ENCODE measurements around the gene DCUN1D3.

Gene DCUN1D3

DNA sequence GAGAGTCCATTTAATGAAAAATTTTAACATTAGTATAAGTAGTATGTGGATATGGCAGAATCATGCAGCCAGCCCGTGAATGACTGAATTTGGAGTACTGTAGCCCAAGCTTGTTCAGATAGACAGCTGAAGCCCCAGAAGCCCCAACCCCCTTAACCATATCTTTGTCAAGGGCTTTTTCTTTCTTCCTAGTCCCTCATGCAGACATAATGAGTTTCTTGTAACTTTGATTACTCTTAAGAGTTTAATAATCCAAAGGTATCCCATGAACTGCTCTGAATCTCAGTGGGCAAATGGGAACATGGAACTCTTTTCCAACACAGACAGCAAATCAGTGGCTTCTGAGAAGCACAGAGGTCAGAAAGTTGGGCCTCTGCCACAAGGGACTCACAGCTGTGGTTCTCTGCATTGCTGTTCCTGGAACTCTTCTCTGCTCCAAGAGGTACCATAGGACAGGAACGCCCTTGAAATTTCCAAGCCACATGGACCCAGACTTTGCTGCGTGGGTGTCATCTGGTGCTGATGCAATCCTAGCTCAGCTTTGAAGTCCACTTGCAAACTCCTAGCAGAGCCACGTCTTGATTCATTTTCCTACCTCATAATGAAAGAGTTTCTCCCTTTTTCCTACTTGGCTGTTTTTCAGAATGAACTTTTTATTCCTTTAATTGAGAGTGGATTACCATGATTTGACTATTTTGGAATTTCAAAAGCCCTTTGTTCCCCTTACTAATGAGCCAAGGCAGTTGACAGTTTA, 18.5 kb upstream of the DCUN1D3 start:
- DNase-seq (ENCODE audit: low spot score) = no peak

DNA sequence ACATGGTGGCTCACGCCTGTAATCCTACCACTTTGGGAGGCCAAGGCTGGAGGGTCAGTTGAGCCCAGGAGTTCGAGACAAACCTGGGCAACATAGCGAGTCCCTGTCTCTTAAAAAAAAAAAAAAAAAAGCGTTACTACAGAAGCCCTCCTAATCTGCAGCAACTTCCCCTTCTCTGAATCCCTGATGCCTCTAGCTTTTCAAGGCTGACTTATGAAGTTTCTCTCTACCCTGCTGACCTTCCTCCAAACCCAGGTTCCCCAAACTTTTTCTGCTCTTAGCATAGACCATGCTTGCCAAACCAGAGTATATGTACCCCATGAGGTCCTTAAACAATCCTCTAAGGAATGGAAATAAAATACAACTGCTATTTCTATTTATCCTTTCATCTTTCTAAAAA, 16.8 kb upstream of the DCUN1D3 start:
- no peak for DNase-seq (ENCODE audit: low spot score)

DNA sequence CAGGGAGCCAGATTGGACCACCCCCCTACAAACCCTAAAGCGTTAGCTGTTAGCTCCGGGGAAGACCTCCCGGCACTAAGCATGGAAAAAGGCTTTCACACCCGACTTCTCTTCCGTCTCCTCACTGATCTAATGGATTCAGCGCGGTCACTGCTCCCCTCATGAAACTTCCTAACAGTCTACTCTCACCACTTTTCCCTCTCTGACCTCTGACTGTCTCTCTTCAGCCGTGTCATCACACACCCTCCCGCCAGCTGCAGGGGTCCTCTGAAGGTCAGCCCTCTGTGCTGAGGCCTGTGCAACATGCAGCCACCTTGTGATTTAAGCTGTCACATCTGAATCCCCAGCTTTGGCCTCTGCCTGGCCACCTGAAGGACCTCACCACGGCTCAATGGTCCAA, 16.1 kb upstream of the DCUN1D3 start:
- DNase-seq (ENCODE audit: low spot score) = no peak

DNA sequence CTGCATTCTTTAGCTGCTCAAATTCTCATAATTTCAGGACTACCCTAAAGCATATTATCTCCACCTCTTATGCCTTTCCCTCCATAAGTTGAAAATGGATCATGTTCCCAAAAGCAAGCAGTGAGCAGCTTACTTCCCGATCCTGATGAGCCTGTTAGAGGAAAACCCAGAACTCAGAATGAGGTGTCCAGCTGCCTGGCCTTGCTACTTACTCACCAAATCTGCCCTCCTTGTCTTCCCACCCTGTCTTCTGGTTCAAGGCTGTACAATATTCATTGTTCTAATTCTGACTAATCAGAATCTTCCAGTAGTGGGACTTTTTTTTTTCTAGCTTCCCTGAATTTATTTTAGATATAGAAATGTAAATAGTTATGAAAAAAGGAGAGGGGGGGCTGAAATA, 11.2 kb upstream of the DCUN1D3 start:
- DNase-seq (ENCODE audit: low spot score) = no peak

DNA sequence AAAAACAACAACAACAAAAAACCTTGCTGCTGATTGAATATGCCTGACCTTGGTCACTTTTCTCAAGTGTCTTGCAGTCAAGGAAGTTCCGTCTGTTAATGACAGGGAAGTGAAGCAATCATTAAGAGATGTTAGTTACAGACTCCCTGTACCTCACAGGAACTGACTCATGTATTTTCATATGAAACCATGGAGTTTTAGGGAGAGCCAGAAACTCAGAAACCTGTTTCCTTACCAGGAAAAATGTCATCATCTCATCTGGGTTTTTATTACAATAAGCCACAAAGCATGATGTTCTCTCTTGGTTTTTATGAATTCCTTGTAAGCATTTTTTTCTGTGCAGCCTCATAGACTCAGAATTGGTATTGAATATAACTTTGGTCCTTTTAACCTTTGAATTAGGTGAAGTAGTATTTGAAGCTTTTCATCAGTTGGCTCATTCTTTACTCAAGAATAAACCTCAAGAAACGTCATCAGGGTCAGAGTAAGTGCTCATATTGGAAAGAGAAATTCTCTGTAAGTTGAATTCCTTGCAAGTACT, 10.7 kb upstream of the DCUN1D3 start:
- peak; percentile 35 for DNase-seq (ENCODE audit: low spot score)

DNA sequence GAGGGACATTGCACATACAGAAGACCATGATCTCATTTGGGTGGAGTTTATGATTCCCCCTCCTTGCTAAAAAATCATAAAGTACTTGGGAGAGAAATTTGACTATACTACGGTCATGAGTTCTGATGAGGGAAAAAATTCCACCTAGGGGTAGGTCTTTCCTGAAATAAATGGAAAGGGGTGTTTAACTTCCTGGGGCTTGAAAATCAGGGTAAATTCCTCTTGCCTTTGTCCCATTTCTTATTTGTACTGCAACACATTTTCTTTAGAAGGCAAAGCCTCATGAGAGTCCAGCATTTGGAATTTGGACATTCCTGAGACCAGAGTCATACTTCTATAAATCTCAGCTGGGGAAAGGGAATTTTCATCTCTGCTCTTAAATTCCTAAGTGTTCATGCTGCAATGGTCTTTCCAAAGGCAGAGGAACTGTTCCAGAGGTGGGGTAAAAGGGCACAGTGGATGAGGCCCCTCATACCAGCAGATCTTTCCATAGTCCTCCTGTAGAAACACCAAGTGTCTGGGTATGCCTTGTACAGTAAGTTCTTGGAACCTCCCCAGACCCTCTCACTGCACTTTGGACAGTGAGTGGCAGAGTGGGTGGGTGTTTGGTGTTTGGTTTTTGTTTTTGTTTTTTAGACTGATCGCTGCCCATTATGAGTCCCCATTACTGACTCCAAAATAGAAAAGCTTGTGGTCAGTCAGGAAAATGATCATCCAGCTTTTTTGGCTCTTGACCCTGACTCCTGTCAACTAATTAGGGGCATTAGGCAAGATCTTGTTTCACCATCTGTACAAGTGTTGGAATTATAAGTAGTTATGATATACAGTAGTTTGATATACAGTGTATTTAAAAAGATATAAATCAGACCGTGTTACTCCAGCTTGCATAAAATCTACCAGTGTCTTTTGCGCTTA, 6.4 kb upstream of the DCUN1D3 start:
- no peak for DNase-seq (ENCODE audit: low spot score)

DNA sequence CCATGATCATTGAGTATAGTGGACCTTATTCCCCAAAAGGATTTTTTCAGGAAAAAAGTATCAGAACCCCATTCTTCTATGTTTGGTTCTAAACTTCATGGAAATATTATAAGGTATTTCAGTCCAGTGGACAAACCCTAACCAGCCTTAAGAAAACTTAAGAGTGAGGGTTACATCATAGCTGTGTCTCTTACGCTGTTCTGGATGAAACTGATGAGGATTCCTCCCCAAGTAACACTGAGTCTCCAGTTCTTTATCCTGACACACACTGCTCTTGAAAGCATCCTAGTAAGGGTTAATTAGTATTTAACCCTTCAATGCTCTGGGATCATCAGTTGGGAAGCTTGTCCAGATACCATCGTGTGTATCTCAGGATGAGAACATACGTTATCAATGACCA, 5.4 kb upstream of the DCUN1D3 start:
- no peak for DNase-seq (ENCODE audit: low spot score)

DNA sequence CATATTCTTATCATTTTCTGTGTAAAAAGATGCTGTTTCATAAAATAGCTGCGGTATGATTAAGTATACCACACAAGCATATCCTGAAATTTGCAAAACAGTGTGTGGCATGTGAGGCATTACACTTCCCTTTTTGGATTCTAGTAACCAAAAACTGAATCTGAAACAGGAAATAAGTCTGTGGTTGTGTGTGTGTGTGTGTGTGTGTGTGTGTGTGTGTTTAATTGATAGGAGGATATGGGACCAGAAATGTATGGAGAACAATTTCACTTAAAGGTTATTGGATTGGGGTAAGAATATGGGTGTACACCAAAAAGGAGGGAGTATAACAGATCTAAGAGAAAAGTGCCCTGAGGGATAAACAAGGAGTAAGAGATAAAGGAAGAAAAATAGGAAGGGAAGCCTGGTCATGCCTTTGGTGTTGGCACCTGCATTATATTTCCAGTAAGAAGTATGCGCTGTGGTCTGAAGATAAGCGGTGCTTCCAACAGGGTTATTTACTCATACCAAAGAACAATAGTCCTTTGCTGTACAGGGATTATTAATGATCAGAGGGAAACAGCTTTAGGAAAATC, 4.4 kb upstream of the DCUN1D3 start:
- peak; percentile 60 for DNase-seq (ENCODE audit: low spot score)

DNA sequence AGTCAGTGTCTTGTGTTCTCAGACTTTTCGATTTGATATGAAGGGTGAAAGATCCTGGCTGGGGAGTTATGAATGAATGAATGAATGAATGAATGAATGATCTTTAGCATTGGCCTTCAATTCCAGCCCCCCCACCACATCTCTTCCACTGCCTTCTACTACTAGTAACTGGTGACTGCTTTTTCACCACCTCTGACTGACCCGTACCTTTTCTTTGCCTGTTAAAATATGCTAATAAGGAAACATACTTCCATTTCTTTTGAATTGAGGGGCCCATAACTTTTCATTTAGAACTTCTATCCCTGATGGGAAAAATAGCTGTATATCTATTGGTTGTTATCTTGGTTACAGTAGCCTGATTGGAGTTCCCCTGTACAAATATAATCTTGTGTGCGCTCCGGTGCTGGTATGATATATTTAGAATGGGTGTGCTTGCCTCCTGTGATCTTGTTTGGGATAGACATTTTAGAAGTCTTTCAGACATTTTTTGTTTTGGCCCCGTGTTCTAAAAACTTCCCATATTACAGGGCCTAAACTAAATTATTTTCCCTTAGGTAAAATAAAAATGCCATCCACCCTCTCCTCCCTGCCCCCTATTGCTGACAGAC, 3.8 kb upstream of the DCUN1D3 start:
- no peak for DNase-seq (ENCODE audit: low spot score)

DNA sequence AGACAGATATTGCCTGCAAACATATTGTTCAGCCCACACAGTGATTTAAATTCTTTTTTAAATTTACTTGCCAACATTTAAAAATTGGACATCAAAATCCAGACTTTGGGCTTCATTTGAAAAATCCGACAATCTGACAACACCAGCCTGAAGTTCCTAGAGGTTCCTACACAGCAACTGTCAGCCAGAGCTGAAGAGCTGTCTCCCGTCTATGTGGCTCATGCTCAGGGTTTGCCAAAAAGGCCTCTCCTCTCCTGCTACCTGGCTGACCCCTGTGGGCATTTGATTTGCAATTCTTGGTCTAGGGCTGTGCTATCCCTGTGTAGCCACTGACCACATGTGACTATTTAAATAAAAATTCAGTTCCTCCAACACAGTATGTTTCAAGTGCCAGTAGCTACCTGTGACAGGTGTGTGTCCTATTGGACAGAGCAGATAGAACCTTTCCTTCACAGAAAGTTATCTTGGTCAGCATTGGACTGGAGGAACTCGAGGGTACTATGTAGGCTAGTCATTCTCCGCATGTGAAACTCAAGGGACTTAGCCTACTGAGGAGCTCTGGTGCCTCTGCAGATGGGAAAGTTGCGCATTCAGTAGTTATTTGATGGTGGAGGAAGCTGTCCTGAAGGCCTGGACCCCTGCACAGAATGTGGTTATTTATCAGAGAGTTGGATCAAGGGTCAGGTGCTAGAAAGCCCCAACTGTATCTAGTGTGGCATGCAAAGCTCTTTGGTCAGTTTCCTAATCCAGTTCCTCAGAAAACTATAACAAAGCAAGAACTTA, 3.1 kb upstream of the DCUN1D3 start:
- DNase-seq (ENCODE audit: low spot score) = no peak

DNA sequence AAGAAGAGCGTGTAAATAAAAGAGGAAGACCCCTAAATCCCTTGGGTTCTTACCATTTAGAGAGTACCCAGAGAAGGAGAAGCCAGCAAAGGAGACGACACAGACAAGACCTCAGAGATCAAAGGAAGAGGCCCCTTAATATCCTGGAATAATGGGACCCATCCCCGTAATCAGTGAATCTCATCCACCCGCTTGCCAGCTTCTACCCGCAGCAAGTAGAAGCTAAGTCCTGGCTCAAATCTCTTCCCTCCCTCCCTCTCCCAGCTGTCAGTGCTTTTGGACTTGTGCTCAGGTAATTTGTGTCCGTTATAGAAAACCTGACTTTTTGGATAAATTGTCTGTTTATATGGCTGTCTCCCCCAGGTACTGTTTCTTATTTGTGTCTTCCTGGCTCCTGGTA, 2.3 kb upstream of the DCUN1D3 start:
- no peak for DNase-seq (ENCODE audit: low spot score)

DNA sequence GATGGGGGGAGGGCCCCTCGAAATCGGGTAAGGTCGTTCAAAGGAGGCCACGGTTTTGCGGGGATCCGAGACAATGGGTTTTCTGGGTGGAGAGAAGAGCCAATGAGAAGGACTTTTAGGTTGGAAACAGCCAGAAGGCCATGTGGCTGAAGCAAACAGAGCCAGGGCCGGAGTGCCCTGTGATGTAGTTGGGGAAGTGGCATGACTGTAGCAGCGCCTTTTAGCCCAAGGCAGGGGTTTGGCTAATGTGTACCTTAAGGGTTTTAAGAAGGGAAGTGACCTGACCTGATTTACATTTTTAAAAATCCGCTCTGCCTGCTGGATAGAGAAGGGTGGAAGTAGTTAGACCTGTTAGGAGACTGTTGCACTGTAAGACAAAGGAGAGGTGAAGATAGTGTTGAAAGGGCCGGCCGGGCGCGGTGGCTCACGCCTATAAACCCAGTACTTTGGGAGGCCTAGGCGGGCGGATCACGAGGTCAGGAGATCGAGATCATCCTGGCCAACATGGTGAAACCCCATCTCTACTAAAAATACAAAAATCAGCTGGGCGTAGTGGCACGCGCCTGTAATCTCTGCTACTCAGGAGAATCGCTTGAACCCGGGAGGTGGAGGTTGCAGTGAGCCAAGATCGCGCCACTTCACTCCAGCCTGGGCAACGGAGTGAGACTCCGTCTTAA, 1.4 kb upstream of the DCUN1D3 start:
- DNase-seq (ENCODE audit: low spot score) = peak; percentile 8

DNA sequence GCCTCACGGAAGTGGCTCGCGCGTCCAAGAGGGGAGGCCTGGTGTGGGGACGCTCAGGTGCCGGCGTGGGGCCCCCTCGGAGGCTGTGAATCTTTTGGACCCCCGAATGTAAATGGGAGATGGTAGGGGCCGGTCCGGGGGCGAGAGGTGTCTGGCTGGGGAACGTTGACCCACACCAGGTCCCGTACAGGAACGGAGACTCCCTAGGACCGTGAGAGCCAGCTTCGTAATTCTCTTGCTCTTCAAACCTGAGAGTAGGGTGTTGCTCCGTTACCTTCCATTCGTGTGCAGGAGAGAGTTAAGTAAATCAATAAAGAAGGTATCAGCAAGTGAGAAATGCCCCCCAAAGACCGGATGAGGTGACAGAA, 894 bp upstream of the DCUN1D3 start:
- no peak for DNase-seq (ENCODE audit: low spot score)

DNA sequence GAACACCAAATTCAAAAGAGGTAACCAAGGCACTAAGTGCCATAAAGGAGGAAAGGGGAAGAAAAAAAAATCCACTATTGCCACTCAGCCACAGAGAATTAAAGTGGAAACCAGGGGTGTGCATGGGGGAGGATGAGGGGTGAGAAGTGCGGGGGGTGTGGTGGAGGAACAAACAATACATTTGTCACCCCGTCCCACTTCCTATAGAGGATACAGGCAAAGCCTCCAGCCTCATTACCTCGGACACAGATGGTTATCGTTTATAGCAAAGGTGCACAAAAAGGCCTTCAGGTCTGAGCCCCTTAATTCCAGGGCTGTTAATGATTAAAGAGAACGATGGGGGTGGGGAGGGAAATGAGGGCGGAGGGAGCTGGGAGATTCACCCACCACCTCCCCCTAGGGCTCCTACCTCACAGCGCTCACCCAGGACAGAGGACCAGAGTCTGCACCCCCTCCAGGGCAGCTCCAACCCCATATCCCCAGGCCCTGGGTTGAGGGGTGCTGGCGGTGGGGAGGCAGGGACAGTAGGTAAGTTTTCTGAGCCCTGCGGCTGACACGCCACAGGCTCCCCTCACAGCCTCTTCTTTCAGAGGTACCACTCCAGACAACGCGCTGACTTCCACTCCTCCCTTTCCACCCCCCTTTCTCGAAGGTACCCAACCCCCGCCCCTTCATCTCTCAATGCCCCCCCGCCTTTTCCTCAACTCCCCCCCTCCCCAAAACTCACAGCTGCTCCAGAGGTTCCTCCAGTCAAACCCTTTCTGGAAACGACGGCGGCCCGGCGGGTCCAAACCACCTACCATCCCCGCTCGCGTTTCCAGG, 470 bp downstream of the DCUN1D3 start:
- DNase-seq (ENCODE audit: low spot score) = peak; percentile 21

DNA sequence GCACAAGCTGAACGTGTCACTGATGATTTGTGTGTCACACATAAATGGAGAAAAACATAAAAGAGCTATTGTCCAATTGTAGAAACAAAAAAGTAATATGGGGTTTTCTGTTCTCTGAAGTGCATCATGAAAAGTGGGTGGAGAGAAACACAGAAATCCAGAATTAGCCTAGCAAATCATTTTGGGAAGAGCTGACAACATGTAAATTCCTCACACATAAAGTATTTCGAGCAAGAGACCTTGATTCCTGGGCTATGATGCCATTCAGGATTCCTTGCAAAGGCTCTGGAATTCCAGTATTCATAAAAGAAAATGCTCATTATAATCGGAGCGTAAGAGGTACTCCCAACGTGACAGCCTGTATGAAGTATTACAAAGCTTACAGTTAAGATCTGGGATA, 1.1 kb downstream of the DCUN1D3 start:
- DNase-seq (ENCODE audit: low spot score) = no peak

DNA sequence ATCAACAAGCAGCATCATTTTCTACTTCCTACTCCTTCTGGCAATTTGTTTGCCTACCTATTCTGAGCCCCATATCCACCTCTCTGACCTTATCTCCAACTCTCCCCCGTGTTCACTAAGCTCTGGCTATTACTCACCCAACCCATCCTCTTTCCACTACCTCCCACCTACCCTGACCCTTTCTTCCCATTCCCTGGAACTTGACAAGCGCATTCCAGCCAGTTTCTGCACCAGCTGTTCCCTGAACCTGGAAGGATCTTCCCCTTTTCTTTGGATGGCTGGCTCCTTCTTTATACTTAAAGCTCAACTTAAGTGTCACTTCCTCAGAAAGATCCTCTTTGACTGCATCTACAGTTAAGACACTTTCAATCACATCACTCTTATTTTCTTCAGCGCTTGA, 2.2 kb downstream of the DCUN1D3 start:
- DNase-seq (ENCODE audit: low spot score) = no peak

DNA sequence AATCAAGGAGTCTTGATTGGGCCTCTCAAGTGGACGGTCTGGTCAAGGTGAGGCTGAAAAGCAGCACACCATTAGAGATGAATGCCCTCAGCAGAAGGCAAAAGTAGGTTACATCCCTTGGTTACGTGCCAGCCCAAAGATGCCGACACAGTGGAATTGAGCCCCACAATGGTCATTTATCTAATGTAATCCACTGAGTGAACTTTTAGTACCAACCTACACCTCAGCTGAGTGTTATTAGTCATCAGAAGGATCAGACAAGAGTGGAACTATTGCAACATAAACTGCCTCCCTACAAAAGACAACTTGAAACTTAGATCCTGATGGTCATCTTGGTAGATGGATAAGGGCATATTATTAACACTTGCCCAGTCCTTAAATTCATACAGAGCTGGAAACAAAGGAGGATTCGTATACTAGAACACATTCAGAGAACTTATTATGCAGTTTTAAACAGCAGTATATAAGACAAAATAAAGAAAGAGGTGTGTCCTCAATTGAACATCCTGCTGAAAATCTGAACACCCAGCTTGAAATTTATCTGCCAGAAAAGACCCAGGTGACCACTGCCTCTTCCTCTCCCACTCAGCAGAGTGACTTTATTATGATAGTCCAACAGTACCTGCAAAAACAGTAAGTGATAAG, 2.8 kb downstream of the DCUN1D3 start:
- DNase-seq (ENCODE audit: low spot score) = no peak

DNA sequence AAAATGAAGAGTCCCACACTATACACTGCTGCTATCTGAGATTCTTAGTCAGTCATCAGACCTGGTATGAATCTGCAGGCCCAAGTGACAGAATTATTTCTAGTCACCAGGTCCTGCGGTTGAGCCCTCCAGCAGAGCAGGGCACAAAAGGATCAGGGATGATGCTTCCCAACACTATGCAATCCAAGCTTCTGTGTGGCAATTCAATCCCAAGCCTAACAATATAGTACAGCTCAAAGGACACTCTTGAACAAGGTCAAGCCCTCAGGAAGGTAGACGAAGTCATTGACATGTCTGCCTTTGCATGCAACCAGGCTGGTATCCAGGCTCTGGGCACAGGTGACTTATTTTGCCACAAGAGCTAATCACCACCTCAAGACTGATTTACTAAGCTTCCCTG, 5.8 kb downstream of the DCUN1D3 start:
- DNase-seq (ENCODE audit: low spot score) = no peak

DNA sequence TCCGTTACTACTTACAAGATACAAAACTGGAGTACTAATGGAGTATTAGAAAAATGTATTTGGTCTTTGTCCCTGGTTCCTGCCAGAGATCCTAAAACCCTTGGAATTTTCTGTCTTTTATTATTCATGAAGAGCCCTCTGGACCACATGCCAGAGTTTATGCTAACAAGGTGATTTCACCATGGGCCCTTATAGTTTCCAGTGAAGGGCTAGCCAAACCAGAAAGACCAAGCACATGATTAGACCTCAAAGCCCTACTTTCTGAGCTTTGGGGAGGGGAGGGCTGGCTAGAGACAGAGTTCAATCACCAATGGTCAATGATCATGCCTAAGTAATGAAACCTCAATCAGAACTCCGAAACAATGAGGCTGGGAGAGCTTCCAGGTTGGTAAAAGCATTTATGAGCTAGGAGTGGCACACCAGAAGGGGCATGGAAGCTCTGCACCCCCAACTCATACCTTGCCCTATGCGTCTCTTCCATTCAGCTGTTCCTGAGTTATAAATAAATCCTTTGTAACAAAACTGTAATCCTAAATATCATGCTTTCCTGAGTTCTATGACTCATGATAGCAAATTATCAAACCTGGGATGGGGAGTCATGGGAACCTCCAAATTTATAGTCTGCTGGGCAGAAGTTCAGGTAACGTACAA, 10.4 kb downstream of the DCUN1D3 start:
- no peak for DNase-seq (ENCODE audit: low spot score)

Measured in CD4-positive, alpha-beta T cell treated with Interleukin-15 for 4 hours (primary cell).